Muscle of back (tissue), 11 donors: ENCODE data around the gene SLC35F1. TPM values are rescaled to one million over a fixed set of nuclear protein-coding genes. Genes with fewer than 3 reads are reported as not detected.
"Not testable (repeated sequence)": the region's sequence is repeated elsewhere in the genome, so short reads cannot be mapped to it uniquely, and the experiment has no call there.

ENCODE experiments used
- DNase-seq, 3 donors: peaks; one replicate each; pipeline versions ENCODE4 v3.0.0 to v3.0.0-alpha.2; 2013
- polyA plus RNA-seq, 10 donors: library from polyadenylated mRNA; unstranded; fragments of 120-200 nt; gene quantifications; one replicate each; pipeline ENCODE4 v1.2.1, GENCODE V29; 2013; ENCODE audit not compliant: insufficient read length in 10 of 10

Gene SLC35F1
- polyA plus RNA-seq, 10 donors, result 1.5 to 3.1 (median 2.1) TPM

GRCh38 chr6:117924690-117925089, 17.6 kb downstream of the SLC35F1 start:
- no peak for DNase-seq

DNA sequence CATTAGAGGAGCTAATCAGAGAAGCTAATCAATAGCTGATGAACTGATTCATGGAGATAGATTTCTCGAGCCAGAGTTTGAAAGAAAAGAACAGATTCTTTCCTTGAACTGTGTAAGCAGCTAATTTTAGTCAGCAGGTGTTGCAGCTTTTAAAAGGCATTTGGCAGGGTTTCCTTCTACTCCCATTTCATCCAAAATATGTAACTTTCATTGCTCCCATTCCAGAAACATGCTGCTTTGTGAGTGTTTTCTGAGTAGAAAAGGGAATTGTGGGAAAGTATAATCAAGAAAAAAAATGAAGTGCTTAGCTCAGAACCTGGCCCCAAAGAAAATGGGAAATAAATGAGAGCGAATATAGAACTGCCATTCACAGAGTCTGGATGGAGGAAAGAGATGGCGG, 20.8 kb downstream of the SLC35F1 start:
- DNase-seq, result no peak

DNA sequence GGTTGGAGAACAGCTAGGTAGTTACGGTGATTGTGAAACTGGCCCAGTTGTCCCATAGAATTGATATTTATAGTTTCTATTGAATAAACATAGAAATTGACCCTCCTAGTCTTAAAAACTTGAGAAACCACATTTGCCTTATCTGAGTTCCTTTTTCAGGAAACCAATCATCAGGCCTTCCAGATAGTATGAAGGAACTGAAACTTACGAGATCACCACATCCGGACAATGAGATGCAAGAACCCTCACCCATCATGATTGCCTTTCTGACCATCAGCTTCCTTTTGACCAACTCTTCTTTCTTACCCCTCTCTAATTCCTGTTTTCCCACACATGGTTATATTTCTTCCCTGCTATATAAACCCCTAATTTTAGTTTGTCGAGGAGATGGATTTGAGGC, 21.8 kb downstream of the SLC35F1 start:
- no peak for DNase-seq

DNA sequence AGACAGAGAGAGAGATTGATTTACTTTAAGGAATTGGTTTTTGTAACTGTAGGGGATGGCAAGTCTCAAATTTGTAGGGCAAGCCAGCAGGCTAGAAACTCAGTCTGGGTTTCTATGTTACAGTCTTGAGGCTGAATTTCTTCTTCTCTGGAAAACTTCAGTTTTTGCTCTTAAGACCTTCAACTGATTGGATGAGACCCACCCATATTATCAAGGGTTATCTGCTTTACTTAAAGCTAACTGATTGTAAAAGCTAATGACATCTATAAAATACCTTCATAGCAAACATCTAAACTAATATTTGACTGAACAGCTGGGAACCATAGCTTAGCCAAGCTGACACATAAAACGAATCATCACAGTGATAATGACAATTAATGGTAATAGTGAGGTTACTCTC, 22.4 kb downstream of the SLC35F1 start:
- DNase-seq, result no peak

- no peak for DNase-seq
These were observed 23.6 kb downstream of the SLC35F1 start for GRCh38 chr6:117930645-117931044.

- no peak for DNase-seq
These were observed 24.9 kb downstream of the SLC35F1 start for GRCh38 chr6:117932001-117932400.

DNA sequence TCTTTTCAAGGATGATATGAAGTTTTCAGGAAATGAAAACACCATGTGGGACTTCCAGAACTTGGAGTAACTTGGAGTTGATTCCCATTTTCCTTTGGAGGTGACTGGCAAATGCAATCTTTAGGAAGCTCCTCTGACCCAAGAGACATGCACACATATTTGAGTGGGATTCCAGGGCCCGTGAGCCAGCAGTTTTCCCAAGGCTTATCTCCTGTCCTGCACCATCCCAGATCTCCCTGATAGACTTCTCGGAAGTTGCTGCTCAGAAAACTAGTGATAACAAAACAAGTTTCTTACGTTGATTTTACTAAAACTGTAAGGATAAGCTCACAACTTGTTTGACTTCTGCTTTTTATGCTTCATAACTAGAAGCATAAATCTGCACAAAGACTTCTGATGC, 25.6 kb downstream of the SLC35F1 start:
- DNase-seq, result no peak

GRCh38 chr6:117933471-117933870, 26.4 kb downstream of the SLC35F1 start:
- no peak for DNase-seq

DNA sequence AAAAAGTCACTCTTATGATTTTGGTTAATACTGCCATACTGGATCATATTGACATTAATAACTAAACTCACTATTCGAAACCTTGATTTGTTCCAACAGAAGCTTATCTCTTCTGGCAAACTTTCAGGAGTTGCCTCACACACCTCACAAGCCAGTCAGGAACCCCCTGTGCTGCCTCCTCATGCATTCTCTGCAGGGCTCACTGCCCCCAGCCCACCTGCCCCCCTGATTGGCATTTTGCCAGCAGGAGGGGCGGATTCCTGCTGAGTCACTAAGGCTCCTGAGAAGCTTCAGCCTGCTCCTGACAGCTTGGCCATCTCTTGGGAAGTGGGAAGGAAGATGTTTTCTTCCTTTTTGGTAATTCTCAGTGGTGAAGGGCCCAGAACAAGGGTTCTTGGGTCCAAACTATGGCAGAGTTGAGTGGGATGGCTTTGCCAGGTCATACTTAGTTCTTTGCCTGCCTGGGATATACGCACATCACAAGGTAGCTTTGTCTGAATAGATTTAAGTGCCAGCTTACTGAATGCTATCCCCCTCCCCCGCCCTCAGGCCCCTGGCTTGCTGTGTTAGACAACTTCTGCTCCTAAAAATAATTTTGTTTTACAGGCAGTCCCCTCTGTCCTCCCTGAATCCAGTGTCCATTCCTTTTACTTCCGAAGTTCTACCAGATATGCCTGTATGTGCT, 31.4 kb downstream of the SLC35F1 start:
- DNase-seq, result no peak

GRCh38 chr6:117947234-117947633, 40.2 kb downstream of the SLC35F1 start:
- no peak for DNase-seq

- no peak for DNase-seq
These were observed 44.7 kb downstream of the SLC35F1 start for GRCh38 chr6:117951783-117952182.

- DNase-seq, result no peak
These were observed 48.7 kb downstream of the SLC35F1 start for GRCh38 chr6:117955684-117956256.

DNA sequence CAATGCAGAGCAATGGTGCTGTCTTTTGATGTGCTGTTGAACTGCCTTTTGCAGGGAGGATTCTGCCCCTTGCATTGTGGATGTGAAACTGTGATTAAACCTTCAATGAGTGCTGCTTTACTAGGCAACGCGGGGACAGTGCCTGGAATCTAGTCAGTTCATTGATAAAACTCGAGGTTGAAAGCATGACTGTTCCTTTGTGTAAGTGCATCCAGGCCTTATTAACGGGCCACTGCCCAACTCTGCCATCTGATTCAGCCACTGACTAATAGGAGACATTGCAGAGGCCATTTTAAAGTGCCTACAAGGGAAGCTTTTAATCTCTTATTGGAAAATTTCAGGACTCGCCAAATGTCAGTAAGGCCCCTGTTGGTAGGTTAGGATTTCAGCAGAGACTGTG, 49.3 kb downstream of the SLC35F1 start:
- DNase-seq, result no peak

- no peak for DNase-seq
These were observed 51.5 kb downstream of the SLC35F1 start for GRCh38 chr6:117958536-117958935.

- DNase-seq, result no peak
These were observed 53.8 kb downstream of the SLC35F1 start for GRCh38 chr6:117960877-117961276.

DNA sequence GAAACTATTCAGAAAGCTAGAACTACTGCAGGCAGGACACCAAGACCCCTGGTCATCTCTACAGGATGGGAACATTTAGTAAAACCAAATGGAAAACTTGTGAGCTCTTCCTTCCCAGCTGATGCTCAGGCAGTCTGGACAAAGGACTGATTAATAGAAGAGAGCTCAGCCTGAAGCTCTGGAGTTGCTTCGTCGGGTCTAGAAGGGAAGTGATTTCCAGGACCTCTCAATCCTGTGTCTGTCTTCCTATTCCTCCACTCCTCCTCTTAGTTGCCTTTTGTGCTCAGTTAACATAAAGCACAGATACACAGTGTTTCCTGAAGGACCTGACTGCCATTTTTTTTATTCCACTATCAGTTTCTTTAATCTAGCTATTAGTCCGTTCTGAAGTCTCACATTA, 54.2 kb downstream of the SLC35F1 start:
- DNase-seq, result no peak

DNA sequence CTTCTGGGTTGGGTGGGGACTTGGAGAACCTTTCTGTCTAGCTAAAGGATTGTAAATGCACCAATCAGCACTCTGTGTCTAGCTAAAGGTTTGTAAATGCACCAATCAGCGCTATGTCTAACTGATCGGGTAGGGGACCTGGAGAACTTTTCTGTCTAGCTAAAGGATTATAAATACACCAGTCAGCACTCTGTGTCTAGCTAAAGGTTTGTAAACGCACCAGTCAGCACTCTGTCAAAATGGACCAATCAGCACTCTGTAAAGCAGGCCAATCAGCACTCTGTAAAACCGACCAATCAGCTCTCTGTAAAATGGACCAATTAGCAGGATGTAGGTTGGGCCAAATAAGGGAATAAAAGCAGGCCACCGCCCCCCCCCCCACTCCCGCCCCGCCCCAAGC, 58.7 kb downstream of the SLC35F1 start:
- DNase-seq, result not testable (repeated sequence)

DNA sequence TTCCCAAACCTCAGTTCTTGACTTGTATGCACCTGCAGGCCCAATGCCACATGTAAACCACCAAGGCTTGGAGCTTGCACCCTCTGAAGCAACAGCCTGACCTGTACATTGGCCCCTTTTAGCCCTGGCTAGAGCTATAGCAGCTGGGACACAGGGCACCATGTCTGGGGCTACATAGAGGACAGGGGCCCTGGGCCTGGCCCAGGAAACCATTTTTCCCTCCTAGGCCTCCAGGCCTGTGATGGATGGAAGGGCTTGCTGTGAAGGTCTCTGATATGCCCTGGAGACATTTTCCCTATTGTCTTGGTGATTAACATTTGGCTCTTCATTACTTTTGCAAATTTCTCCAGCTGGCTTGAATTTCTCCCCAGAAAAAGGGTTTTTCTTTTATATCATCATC, 64.6 kb downstream of the SLC35F1 start:
- no peak for DNase-seq

GRCh38 chr6:117974914-117975627, 68.0 kb downstream of the SLC35F1 start:
- peak in 1 of 3 donors; percentile 8 for DNase-seq

- peak; percentile 9 to 35 (median 10) for DNase-seq
These were observed 69.1 kb downstream of the SLC35F1 start for GRCh38 chr6:117976030-117976651.

DNA sequence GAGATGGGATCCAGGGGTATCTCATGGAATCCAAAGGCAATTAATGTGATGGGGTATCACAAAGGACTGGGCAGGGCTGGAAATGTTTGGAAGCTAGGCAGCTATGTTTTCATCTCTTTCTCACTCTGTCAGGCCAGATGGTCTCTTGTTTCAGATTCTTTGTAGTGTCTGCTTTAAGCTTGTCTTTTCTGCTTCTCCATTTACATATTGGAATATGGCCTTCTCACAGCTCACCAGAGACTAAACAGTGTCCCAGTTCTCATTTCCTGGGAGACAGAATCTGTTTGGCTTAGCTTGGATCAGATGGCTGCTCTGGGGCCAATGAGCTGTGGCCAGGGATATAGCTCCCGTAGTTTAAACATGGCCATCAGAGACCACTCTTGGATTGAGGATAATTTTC, 78.9 kb downstream of the SLC35F1 start:
- DNase-seq, result no peak

GRCh38 chr6:117986396-117986795, 79.3 kb downstream of the SLC35F1 start:
- no peak for DNase-seq

DNA sequence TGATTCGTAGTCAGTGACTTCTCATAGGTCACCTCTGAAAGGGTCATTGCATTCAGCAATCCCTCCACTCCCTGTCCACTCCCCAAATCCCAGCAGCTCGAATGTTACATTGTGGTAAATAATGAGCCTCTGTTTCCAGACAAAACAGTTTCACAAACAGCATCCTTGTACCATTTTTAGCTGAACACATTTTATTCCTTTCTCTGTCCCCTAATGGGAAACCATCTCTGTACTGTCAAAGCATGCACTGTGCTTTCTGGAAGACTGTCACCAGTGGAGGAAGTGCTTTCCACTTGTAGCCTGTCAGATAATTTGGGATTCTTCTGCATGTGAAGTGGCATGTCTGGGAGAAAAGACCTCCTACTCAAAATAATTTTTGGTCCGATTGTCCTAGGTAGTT, 82.0 kb downstream of the SLC35F1 start:
- no peak for DNase-seq
